Hepatocyte (in vitro differentiated cells): ENCODE data around the gene RASA3.

Experiments
- CTCF ChIP-seq: fragments of 200-600 bp; sonication (generic); IDR thresholded peaks from 2 replicates; pipeline ENCODE4 v1.5.1; 2016; ENCODE audit warnings: antibody characterized with exemption, mild to moderate bottlenecking; ENCODE audit not compliant: poor library complexity
- EZH2 ChIP-seq: fragments of 200-600 bp; sonication (generic); IDR thresholded peaks from 2 replicates; pipeline ENCODE4 v1.6.1; 2016; ENCODE audit warnings: antibody characterized with exemption, mild to moderate bottlenecking, borderline replicate concordance

DNA sequence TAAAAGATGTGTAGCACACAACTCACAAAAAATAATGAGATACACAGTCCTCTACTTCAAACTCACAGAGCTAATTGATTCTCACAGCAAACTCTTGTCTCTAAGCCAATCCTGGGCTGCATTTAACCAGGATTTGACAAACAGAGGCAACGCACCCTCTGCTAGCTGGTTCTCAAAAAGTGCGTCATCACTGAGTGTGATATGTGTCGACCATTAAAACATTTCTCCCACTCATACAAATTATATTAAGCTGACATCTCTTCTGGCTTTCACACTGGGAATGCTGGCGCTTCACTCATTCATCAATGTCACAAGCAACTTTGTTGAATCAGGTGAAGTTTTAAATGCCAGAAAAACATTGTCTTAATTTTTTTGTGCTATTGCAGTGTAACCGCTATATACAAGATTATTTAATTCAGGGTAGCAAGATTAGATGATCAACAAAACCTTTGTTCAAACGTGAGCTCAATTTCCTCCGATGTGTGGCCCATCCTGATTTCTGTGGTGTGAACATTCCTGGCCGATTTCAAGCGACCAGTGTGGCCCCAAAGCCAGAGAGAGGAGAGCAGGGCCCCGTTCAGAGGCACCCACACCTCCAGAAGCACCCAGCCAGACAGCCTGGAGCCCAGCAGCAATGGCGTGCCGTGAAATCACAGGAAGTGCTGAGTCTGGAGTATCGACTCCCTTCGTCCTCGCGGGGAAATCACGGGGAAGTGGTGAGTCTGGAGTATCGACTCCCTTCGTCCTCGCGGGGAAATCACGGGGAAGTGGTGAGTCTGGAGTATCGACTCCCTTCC lies 49.4 kb downstream of the RASA3 start:
- TF ChIP-seq CTCF (no peak), EZH2 (no peak)
